ENCODE results near the gene SCFD2.
"Not testable (repeated sequence)": the region's sequence is repeated elsewhere in the genome, so short reads cannot be mapped to it uniquely, and the experiment has no call there.

GRCh38 chr4:53057108-53057507, 308.8 kb downstream of the SCFD2 start:
- TF ChIP-seq ZNF274 (IDR thresholded peaks at IDR 0.05; ENCODE audit: low read depth, low read length); YY1 (IDR thresholded peaks at IDR 0.05; ENCODE audit: insufficient read depth, insufficient read length); SUZ12 (IDR thresholded peaks at IDR 0.05; ENCODE audit: extremely low read depth, insufficient read depth, insufficient read length): not testable (repeated sequence)
